ENCODE data around the gene NR5A1. TPM values are rescaled to one million over a fixed set of nuclear protein-coding genes. Genes with fewer than 3 reads are reported as not detected.

The NR5A1 gene
- polyA plus RNA-seq, 2 donors, result 0.02 TPM; not detected in 1

- no peaks in the 10 kb centered on the region for H3K36me3 ChIP-seq (ENCODE audit: control insufficient read depth in 2 of 2, insufficient read depth in 2 of 2, low read length in 1 of 2)
- H3K27me3 ChIP-seq (ENCODE audit: control insufficient read depth in 1 of 2, insufficient read depth in 2 of 2, low read length in 2 of 2), result no peaks in the 10 kb centered on the region
- no peak overlapping the region for H3K27ac ChIP-seq (ENCODE audit: low read depth in 2 of 2, low read length in 1 of 2)
- no peaks in the 10 kb centered on the region for H3K9me3 ChIP-seq (ENCODE audit: control insufficient read depth in 2 of 2, insufficient read depth in 1 of 2, low read depth in 1 of 2, low read length in 1 of 2)
- no peak overlapping the region for H3K4me3 ChIP-seq (ENCODE audit: low read depth in 1 of 2, low read length in 2 of 2)
- 74 to 75% methylated on average over 9 of the region's 9 CpGs for WGBS, 2 donors
- H3K4me1 ChIP-seq (ENCODE audit: control insufficient read depth in 2 of 2, insufficient read depth in 2 of 2, low read length in 1 of 2), result no peaks in the 10 kb centered on the region
Measured at GRCh38 chr9:124471761-124472160, 35.4 kb downstream of the NR5A1 start.

- no peak overlapping the region for H3K4me3 ChIP-seq (ENCODE audit: low read depth in 1 of 2, low read length in 2 of 2)
- no peaks in the 10 kb centered on the region for H3K4me1 ChIP-seq (ENCODE audit: control insufficient read depth in 2 of 2, insufficient read depth in 2 of 2, low read length in 1 of 2)
- no peaks in the 10 kb centered on the region for H3K36me3 ChIP-seq (ENCODE audit: control insufficient read depth in 2 of 2, insufficient read depth in 2 of 2, low read length in 1 of 2)
- no peak overlapping the region for H3K27ac ChIP-seq (ENCODE audit: low read depth in 2 of 2, low read length in 1 of 2)
- H3K27me3 ChIP-seq (ENCODE audit: control insufficient read depth in 1 of 2, insufficient read depth in 2 of 2, low read length in 2 of 2), result no peaks in the 10 kb centered on the region
- H3K9me3 ChIP-seq (ENCODE audit: control insufficient read depth in 2 of 2, insufficient read depth in 1 of 2, low read depth in 1 of 2, low read length in 1 of 2), result no peaks in the 10 kb centered on the region
- WGBS, 2 donors, result 86 to 88% methylated on average over 7 of the region's 7 CpGs
Measured at GRCh38 chr9:124470726-124471125, 36.5 kb downstream of the NR5A1 start.

DNA sequence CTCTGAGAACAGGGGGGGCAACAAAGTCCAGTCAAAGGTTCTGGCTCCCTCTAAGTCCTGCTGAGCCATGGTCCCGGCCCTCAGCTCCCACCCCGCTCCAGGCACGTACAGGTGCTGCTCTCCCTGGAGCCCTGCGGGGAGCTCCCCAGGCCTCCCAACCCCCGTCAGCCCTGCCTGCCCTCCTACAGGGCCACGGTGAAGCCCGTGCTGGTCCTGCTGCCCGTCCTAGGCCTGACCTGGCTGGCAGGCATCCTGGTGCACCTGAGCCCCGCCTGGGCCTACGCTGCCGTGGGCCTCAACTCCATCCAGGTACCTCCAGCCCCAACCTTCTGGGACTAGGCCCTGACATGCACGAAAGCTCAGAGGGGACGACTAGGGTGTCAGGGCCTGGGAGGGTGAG, 36.9 kb downstream of the NR5A1 start:
- Histone ChIP-seq H3K4me1 (ENCODE audit: control insufficient read depth in 2 of 2, insufficient read depth in 2 of 2, low read length in 1 of 2) (no peaks in the 10 kb centered on the region), H3K4me3 (ENCODE audit: low read depth in 1 of 2, low read length in 2 of 2) (no peak overlapping the region), H3K27ac (ENCODE audit: low read depth in 2 of 2, low read length in 1 of 2) (no peak overlapping the region), H3K36me3 (ENCODE audit: control insufficient read depth in 2 of 2, insufficient read depth in 2 of 2, low read length in 1 of 2) (no peaks in the 10 kb centered on the region), H3K27me3 (ENCODE audit: control insufficient read depth in 1 of 2, insufficient read depth in 2 of 2, low read length in 2 of 2) (no peaks in the 10 kb centered on the region), H3K9me3 (ENCODE audit: control insufficient read depth in 2 of 2, insufficient read depth in 1 of 2, low read depth in 1 of 2, low read length in 1 of 2) (no peaks in the 10 kb centered on the region)
- 82 to 83% methylated on average over 13 of the region's 13 CpGs for WGBS, 2 donors

DNA sequence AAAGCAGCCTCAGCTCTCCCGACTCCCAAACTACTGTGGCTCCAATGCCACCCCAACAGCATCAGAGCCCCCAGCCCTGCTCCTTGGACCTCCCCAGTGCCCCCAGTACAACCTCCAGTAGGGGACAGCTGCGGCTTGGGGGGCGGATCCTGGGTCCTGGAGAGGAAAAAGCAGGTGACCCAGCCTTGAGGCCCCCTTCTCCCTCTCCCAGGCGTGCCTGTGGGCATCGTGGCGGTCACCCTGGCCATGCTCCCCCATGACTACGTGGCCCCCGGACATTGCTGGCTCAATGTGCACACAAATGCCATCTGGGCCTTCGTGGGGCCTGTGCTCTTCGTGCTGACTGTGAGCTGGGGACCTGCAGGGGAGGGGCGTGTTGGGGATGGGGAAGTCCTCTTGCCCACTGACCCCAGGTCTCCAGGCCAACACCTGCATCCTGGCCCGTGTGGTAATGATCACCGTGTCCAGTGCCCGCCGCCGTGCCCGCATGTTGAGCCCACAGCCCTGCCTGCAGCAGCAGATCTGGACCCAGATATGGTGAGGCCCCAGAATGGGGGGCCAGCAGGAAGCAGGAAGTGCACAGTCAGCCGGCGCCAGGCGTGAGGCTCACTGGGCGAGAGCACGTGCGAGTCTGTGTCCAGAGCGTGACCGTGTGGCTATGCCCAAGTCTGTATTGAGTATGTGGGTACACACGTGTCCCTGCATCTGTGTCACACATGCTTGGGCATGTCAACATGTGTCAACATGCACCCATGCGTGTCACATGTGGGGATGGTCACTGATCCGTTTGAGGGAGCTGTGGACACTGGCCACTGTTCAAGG, 38.0 kb downstream of the NR5A1 start:
- 82 to 83% methylated on average over 28 of the region's 28 CpGs for WGBS, 2 donors
- Histone ChIP-seq H3K9me3 (ENCODE audit: control insufficient read depth in 2 of 2, insufficient read depth in 1 of 2, low read depth in 1 of 2, low read length in 1 of 2) (no peaks in the 10 kb centered on the region), H3K36me3 (ENCODE audit: control insufficient read depth in 2 of 2, insufficient read depth in 2 of 2, low read length in 1 of 2) (no peaks in the 10 kb centered on the region), H3K27me3 (ENCODE audit: control insufficient read depth in 1 of 2, insufficient read depth in 2 of 2, low read length in 2 of 2) (no peaks in the 10 kb centered on the region), H3K4me3 (ENCODE audit: low read depth in 1 of 2, low read length in 2 of 2) (no peak overlapping the region), H3K4me1 (ENCODE audit: control insufficient read depth in 2 of 2, insufficient read depth in 2 of 2, low read length in 1 of 2) (no peaks in the 10 kb centered on the region), H3K27ac (ENCODE audit: low read depth in 2 of 2, low read length in 1 of 2) (no peak overlapping the region)

- 87 to 90% methylated on average over 19 of the region's 19 CpGs for WGBS, 2 donors
- H3K4me3 ChIP-seq (ENCODE audit: low read depth in 1 of 2, low read length in 2 of 2), result no peak overlapping the region
- H3K27me3 ChIP-seq (ENCODE audit: control insufficient read depth in 1 of 2, insufficient read depth in 2 of 2, low read length in 2 of 2), result no peaks in the 10 kb centered on the region
- peaks cover 0 to 2% of the 10 kb centered on the region in 2 donors for H3K9me3 ChIP-seq (ENCODE audit: control insufficient read depth in 2 of 2, insufficient read depth in 1 of 2, low read depth in 1 of 2, low read length in 1 of 2)
- no peaks in the 10 kb centered on the region for H3K4me1 ChIP-seq (ENCODE audit: control insufficient read depth in 2 of 2, insufficient read depth in 2 of 2, low read length in 1 of 2)
- H3K36me3 ChIP-seq (ENCODE audit: control insufficient read depth in 2 of 2, insufficient read depth in 2 of 2, low read length in 1 of 2), result no peaks in the 10 kb centered on the region
- no peak overlapping the region for H3K27ac ChIP-seq (ENCODE audit: low read depth in 2 of 2, low read length in 1 of 2)
Measured at GRCh38 chr9:124468061-124468740, 39.0 kb downstream of the NR5A1 start.

- H3K27ac ChIP-seq (ENCODE audit: low read depth in 2 of 2, low read length in 1 of 2), result no peak overlapping the region
- no peaks in the 10 kb centered on the region for H3K27me3 ChIP-seq (ENCODE audit: control insufficient read depth in 1 of 2, insufficient read depth in 2 of 2, low read length in 2 of 2)
- WGBS, 2 donors, result 91 to 93% methylated on average over 17 of the region's 17 CpGs
Measured at GRCh38 chr9:124467410-124468060, 39.7 kb downstream of the NR5A1 start.

DNA sequence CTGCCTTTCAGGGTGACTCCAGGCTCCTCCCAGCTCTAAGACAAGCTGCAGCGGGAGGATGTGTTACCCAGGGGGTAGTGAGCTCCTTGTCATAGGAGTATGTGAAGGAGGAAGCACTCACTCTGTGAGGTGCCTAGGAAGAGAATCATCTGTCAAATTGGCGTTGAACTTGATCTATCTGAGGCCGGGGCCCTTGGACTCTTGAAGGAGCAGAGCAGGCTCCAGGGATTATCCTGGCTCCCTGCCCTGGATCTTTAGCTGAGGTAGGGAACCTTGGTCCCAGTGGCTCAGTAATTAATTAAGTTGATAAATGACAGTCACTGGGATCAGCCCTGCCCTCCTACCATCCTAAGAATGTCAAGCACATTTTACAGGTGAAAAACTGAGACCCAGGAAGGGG, 41.5 kb downstream of the NR5A1 start:
- Histone ChIP-seq H3K27me3 (ENCODE audit: control insufficient read depth in 1 of 2, insufficient read depth in 2 of 2, low read length in 2 of 2) (no peaks in the 10 kb centered on the region), H3K36me3 (ENCODE audit: control insufficient read depth in 2 of 2, insufficient read depth in 2 of 2, low read length in 1 of 2) (no peaks in the 10 kb centered on the region), H3K4me3 (ENCODE audit: low read depth in 1 of 2, low read length in 2 of 2) (no peak overlapping the region), H3K4me1 (ENCODE audit: control insufficient read depth in 2 of 2, insufficient read depth in 2 of 2, low read length in 1 of 2) (no peaks in the 10 kb centered on the region), H3K27ac (ENCODE audit: low read depth in 2 of 2, low read length in 1 of 2) (no peak overlapping the region), H3K9me3 (ENCODE audit: control insufficient read depth in 2 of 2, insufficient read depth in 1 of 2, low read depth in 1 of 2, low read length in 1 of 2) (peaks cover 0 to 2% of the 10 kb centered on the region in 2 donors)
- 73 to 79% methylated on average over 3 of the region's 3 CpGs for WGBS, 2 donors

More at GRCh38 chr9:124467410-124468060, 39.7 kb downstream of the NR5A1 start:
- no peak overlapping the region for H3K4me3 ChIP-seq (ENCODE audit: low read depth in 1 of 2, low read length in 2 of 2)
- H3K4me1 ChIP-seq (ENCODE audit: control insufficient read depth in 2 of 2, insufficient read depth in 2 of 2, low read length in 1 of 2), result no peaks in the 10 kb centered on the region
- H3K9me3 ChIP-seq (ENCODE audit: control insufficient read depth in 2 of 2, insufficient read depth in 1 of 2, low read depth in 1 of 2, low read length in 1 of 2), result peaks cover 0 to 2% of the 10 kb centered on the region in 2 donors
- H3K36me3 ChIP-seq (ENCODE audit: control insufficient read depth in 2 of 2, insufficient read depth in 2 of 2, low read length in 1 of 2), result no peaks in the 10 kb centered on the region

DNA sequence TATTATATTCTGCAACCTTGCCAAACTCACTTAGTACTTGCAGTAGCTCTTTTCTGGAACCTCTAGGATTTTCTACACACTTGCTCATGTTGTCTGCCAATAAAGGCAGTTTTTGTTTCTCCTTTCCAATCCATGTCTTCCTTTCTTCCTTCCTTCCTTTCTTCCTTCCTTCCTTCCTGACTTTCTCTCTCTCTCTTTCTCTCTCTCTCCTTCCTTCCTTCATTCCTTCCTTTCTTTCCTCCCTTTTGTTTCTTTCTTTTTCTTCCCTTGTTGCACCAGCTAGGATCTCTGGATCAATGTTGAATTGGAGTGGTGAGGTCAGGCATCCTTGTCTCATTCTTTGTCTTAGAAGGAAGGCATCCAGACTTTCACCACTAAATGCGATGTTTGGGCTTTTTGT, 44.5 kb downstream of the NR5A1 start:
- Histone ChIP-seq H3K36me3 (ENCODE audit: control insufficient read depth in 2 of 2, insufficient read depth in 2 of 2, low read length in 1 of 2) (no peaks in the 10 kb centered on the region), H3K4me1 (ENCODE audit: control insufficient read depth in 2 of 2, insufficient read depth in 2 of 2, low read length in 1 of 2) (no peaks in the 10 kb centered on the region), H3K9me3 (ENCODE audit: control insufficient read depth in 2 of 2, insufficient read depth in 1 of 2, low read depth in 1 of 2, low read length in 1 of 2) (peaks cover 0 to 2% of the 10 kb centered on the region in 2 donors), H3K27ac (ENCODE audit: low read depth in 2 of 2, low read length in 1 of 2) (no peak overlapping the region), H3K27me3 (ENCODE audit: control insufficient read depth in 1 of 2, insufficient read depth in 2 of 2, low read length in 2 of 2) (no peaks in the 10 kb centered on the region), H3K4me3 (ENCODE audit: low read depth in 1 of 2, low read length in 2 of 2) (no peak overlapping the region)
- 92% methylated on average over 1 of the region's 1 CpG for WGBS, 2 donors

GRCh38 chr9:124458441-124458840, 48.8 kb downstream of the NR5A1 start:
- Histone ChIP-seq H3K4me3 (ENCODE audit: low read depth in 1 of 2, low read length in 2 of 2) (no peak overlapping the region), H3K9me3 (ENCODE audit: control insufficient read depth in 2 of 2, insufficient read depth in 1 of 2, low read depth in 1 of 2, low read length in 1 of 2) (no peaks in the 10 kb centered on the region), H3K27me3 (ENCODE audit: control insufficient read depth in 1 of 2, insufficient read depth in 2 of 2, low read length in 2 of 2) (no peaks in the 10 kb centered on the region), H3K36me3 (ENCODE audit: control insufficient read depth in 2 of 2, insufficient read depth in 2 of 2, low read length in 1 of 2) (no peaks in the 10 kb centered on the region), H3K4me1 (ENCODE audit: control insufficient read depth in 2 of 2, insufficient read depth in 2 of 2, low read length in 1 of 2) (peaks cover 0 to 3% of the 10 kb centered on the region in 2 donors), H3K27ac (ENCODE audit: low read depth in 2 of 2, low read length in 1 of 2) (no peak overlapping the region)
- 85 to 86% methylated on average over 9 of the region's 9 CpGs for WGBS, 2 donors
